Measurements from ENCODE around the gene STRIP1. TPM values are rescaled to one million over a fixed set of nuclear protein-coding genes. Genes with fewer than 3 reads are reported as not detected.

The STRIP1 gene
- total and polyA plus RNA-seq, 2 of the 8 experiments (the other 6 are each of a cell fraction or from before 2014, with no cell fraction given), result 21.3 to 45.6 TPM

- Histone ChIP-seq H4K20me1 (replicated peaks in 1 of 2; ENCODE audit: control insufficient read depth in 1 of 2, insufficient read depth in 2 of 2, low read length in 2 of 2) (peaks cover 7 to 9% of the 10 kb centered on the region in 2 experiments), H2BK20ac (ENCODE audit: low read length) (peak within 1 kb of the TSS; percentile 61; the same call in 1 of the 2 replicates), H3K4me1 (replicated peaks in 1 of 4; ENCODE audit: control insufficient read depth in 3 of 4, insufficient read depth in 4 of 4, low read length in 3 of 4) (peaks cover 3 to 31% (median 15%) of the 10 kb centered on the region in 4 experiments; a peak in 6 of 7 replicates), H3K27me3 (replicated peaks in 1 of 4; ENCODE audit: control insufficient read depth in 3 of 4, extremely low read depth in 1 of 4, insufficient read depth in 3 of 4, low read length in 3 of 4) (peaks cover 63 to 93% (median 78%) of the 10 kb centered on the region in 4 experiments), H2AFZ (ENCODE audit: low read length) (no peak within 1 kb of the TSS), H3K23me2 (ENCODE audit: low read depth, low read length) (peaks cover 7% of the 10 kb centered on the region; the same call in 1 of the 2 replicates), H3K79me2 (ENCODE audit: control insufficient read depth in 1 of 2, insufficient read depth in 2 of 2, low read length in 2 of 2) (no peaks in the 10 kb centered on the region), H2BK15ac (ENCODE audit: low read length) (peak within 1 kb of the TSS; percentile 46; the same call in 1 of the 2 replicates), H3K56ac (replicated peaks; ENCODE audit: insufficient read length, low read depth, low read length) (no peak within 1 kb of the TSS), H2BK120ac (replicated peaks; ENCODE audit: low read depth, low read length) (no peak within 1 kb of the TSS), H3K4me2 (ENCODE audit: insufficient read depth in 1 of 2, low read depth in 2 of 2, low read length in 2 of 2) (peak within 1 kb of the TSS; percentile 62 to 71), H3K4me3 (ENCODE audit: extremely low read depth in 1 of 4, insufficient read depth in 2 of 4, low read depth in 3 of 4, low read length in 4 of 4) (peak within 1 kb of the TSS; percentile 9 to 56 (median 26); a peak in 7 of 8 replicates), H2BK5ac (ENCODE audit: low read depth, low read length) (no peak within 1 kb of the TSS), H4K5ac (ENCODE audit: insufficient read length, low read depth, low read length) (no peak within 1 kb of the TSS), H3K14ac (ENCODE audit: insufficient read length) (no peak within 1 kb of the TSS), H3K4ac (replicated peaks; ENCODE audit: insufficient read length, low read depth, low read length) (no peak within 1 kb of the TSS), H3K27ac (ENCODE audit: low read depth, low read length) (no peak within 1 kb of the TSS), H4K8ac (ENCODE audit: extremely low read depth, insufficient read depth, low read length) (peak within 1 kb of the TSS; percentile 51; the same call in 1 of the 2 replicates), H3K36me3 (ENCODE audit: control insufficient read depth in 2 of 4, insufficient read depth in 4 of 4, low read length in 3 of 4) (peaks cover 0 to 8% (median 0%) of the 10 kb centered on the region in 4 experiments; a peak in 3 of 8 replicates), H4K91ac (replicated peaks; ENCODE audit: insufficient read length, low read length) (no peak within 1 kb of the TSS), H3K79me1 (ENCODE audit: low read depth, low read length) (no peaks in the 10 kb centered on the region), H3K18ac (ENCODE audit: extremely low read depth, low read length) (peak within 1 kb of the TSS; percentile 51; the same call in 1 of the 2 replicates), H2AK5ac (ENCODE audit: low read depth, low read length) (no peak within 1 kb of the TSS), H2BK12ac (ENCODE audit: low read depth, low read length) (no peak within 1 kb of the TSS; the same call in 1 of the 2 replicates), H3K9ac (replicated peaks in 1 of 4; ENCODE audit: extremely low read depth in 1 of 4, low read depth in 3 of 4, low read length in 3 of 4) (no peak within 1 kb of the TSS; a peak in 1 of 7 replicates), H3K23ac (ENCODE audit: insufficient read length) (no peak within 1 kb of the TSS), H3K9me3 (ENCODE audit: insufficient read depth in 2 of 2, low read depth in 1 of 2, low read length in 1 of 2) (no peaks in the 10 kb centered on the region; a peak in 1 of 4 replicates)
- POLR2A ChIA-PET (ENCODE audit: partially characterized antibody), result interaction anchor here (0.5 to 2.6 kb wide), 6 partner anchors 11 to 47 kb away, joined by 3 to 11 read pairs (median 3); partner anchors contain the start of gene STRIP1
- CTCF ChIA-PET (ENCODE audit: partially characterized antibody), result interaction anchor here (0.7 to 52.4 kb wide), 9 partner anchors 14 to 425 kb away, joined by 3 to 1450 read pairs (median 4); partner anchors contain the start of genes ALX3, STRIP1 and UBL4B
- no peak for FAIRE-seq
- DNase-seq (ENCODE audit: low read depth in 1 of 2, low spot score in 2 of 2), result peak in 1 of 2 experiments; percentile 65
- WGBS, 2 experiments (ENCODE audit: extremely low coverage in 1 of 2, insufficient coverage in 1 of 2, insufficient read length in 1 of 2, insufficient replicate concordance in 2 of 2, low coverage in 1 of 2, low lambda C conversion rate in 2 of 2, missing lambda C conversion rate in 1 of 2), result 35% methylated on average over 4 of the region's 27 CpGs; no CpG with 5 or more reads in 1 of the 2 experiments
- TF ChIP-seq MAFK (IDR thresholded peaks at IDR 0.05; ENCODE audit: low read depth, low read length) (peak; percentile 32; the same call in 1 of the 2 replicates), MAX (IDR thresholded peaks at IDR 0.05) (0 out of 2 replicates have a peak, but pooled peaks have one; percentile 9), POU5F1 (IDR thresholded peaks at IDR 0.05; ENCODE audit: low read depth, low read length) (no peak), SIRT6 (IDR thresholded peaks at IDR 0.05; ENCODE audit: low read length) (no peak), CTCF (IDR thresholded peaks at IDR 0.05; ENCODE audit: control extremely low read depth in 1 of 3, insufficient read depth in 1 of 3, low read depth in 1 of 3, low read length in 3 of 3) (no peak), CREB1 (IDR thresholded peaks at IDR 0.05) (no peak), TCF12 (IDR thresholded peaks at IDR 0.05; ENCODE audit: low read depth, low read length) (no peak), SP2 (IDR thresholded peaks at IDR 0.05; ENCODE audit: low read length) (no peak), RFX5 (IDR thresholded peaks at IDR 0.05; ENCODE audit: borderline replicate concordance, low read depth, low read length) (no peak), POLR2AphosphoS5 (IDR thresholded peaks at IDR 0.05; ENCODE audit: low read depth, low read length) (no peak)
Measured at GRCh38 chr1:110070671-110071242, 36.3 kb downstream of the STRIP1 start, which contains the start of gene ALX3. TSS of gene ALX3 (minus strand) at chr1:110070672. CDS start at chr1:110070612, 60 bp downstream.
